Measurements from ENCODE around the gene MRPL58.

The MRPL58 gene

GRCh38 chr17:75046407-75047289 is 34.2 kb downstream of the MRPL58 start, which contains the start of the genes ATP5PD and KCTD2:
Gene ATP5PD, minus strand, starts transcription at chr17:75046969. Its CDS starts 4,319 bp downstream, at chr17:75042650.
Gene KCTD2, plus strand, starts transcription at chr17:75047225. Its CDS starts 26 bp downstream, at chr17:75047251.
- DNase-seq (ENCODE audit: low read depth, low spot score), result peak; percentile 87

GRCh38 chr17:75047398-75048098 is 35.1 kb downstream of the MRPL58 start:
- DNase-seq (ENCODE audit: low read depth, low spot score), result no peak

GRCh38 chr17:75048249-75048878 is 35.9 kb downstream of the MRPL58 start:
- no peak for DNase-seq (ENCODE audit: low read depth, low spot score)

- DNase-seq (ENCODE audit: low read depth, low spot score), result no peak
These were observed 36.6 kb downstream of the MRPL58 start for GRCh38 chr17:75049057-75049456.

- DNase-seq (ENCODE audit: low read depth, low spot score), result no peak
These were observed 37.2 kb downstream of the MRPL58 start for GRCh38 chr17:75049706-75050105.

- no peak for DNase-seq (ENCODE audit: low read depth, low spot score)
These were observed 39.5 kb downstream of the MRPL58 start for GRCh38 chr17:75051941-75052340.

- DNase-seq (ENCODE audit: low read depth, low spot score), result no peak
These were observed 47.2 kb downstream of the MRPL58 start for GRCh38 chr17:75059369-75060345.

- DNase-seq (ENCODE audit: low read depth, low spot score), result no peak
These were observed 48.1 kb downstream of the MRPL58 start for GRCh38 chr17:75060434-75061054.

GRCh38 chr17:75061055-75061438 is 48.6 kb downstream of the MRPL58 start:
- no peak for DNase-seq (ENCODE audit: low read depth, low spot score)

- no peak for DNase-seq (ENCODE audit: low read depth, low spot score)
These were observed 49.1 kb downstream of the MRPL58 start for GRCh38 chr17:75061618-75062017.

- no peak for DNase-seq (ENCODE audit: low read depth, low spot score)
These were observed 50.7 kb downstream of the MRPL58 start for GRCh38 chr17:75063201-75063600.

GRCh38 chr17:75063626-75064025 is 51.2 kb downstream of the MRPL58 start:
- no peak for DNase-seq (ENCODE audit: low read depth, low spot score)

- no peak for DNase-seq (ENCODE audit: low read depth, low spot score)
These were observed 51.6 kb downstream of the MRPL58 start for GRCh38 chr17:75064040-75064439.

GRCh38 chr17:75064460-75064859 is 52.0 kb downstream of the MRPL58 start:
- no peak for DNase-seq (ENCODE audit: low read depth, low spot score)

GRCh38 chr17:75064867-75065561 is 52.5 kb downstream of the MRPL58 start:
- no peak for DNase-seq (ENCODE audit: low read depth, low spot score)

- DNase-seq (ENCODE audit: low read depth, low spot score), result no peak
These were observed 53.2 kb downstream of the MRPL58 start for GRCh38 chr17:75065562-75066151.

GRCh38 chr17:75067856-75068255 is 55.4 kb downstream of the MRPL58 start:
- no peak for DNase-seq (ENCODE audit: low read depth, low spot score)

- no peak for DNase-seq (ENCODE audit: low read depth, low spot score)
These were observed 56.3 kb downstream of the MRPL58 start for GRCh38 chr17:75068750-75069149.

GRCh38 chr17:75069783-75070182 is 57.3 kb downstream of the MRPL58 start:
- DNase-seq (ENCODE audit: low read depth, low spot score), result no peak

Data from brain pericyte (primary cell).